ENCODE results near the gene PRKG1.

Gene PRKG1

GRCh38 chr10:52098130-52098529 lies 1023.8 kb downstream of the PRKG1 start:
- no peaks in the 10 kb centered on the region for H3K36me3 ChIP-seq
- H3K27ac ChIP-seq: no peak overlapping the region
- no peaks in the 10 kb centered on the region for H3K9me3 ChIP-seq (ENCODE audit: severe bottlenecking)
- DNase-seq: no peak
- H3K27me3 ChIP-seq (ENCODE audit: insufficient read depth, low read depth, severe bottlenecking): no peaks in the 10 kb centered on the region
- H3K4me3 ChIP-seq (ENCODE audit: low read depth, low read length): no peak overlapping the region
- no peak for TF ChIP-seq CTCF (IDR thresholded peaks at IDR 0.05; ENCODE audit: low read depth, low read length)

- no peaks in the 10 kb centered on the region for H3K9me3 ChIP-seq (ENCODE audit: severe bottlenecking)
- DNase-seq: no peak
- H3K36me3 ChIP-seq: no peaks in the 10 kb centered on the region
- H3K4me3 ChIP-seq (ENCODE audit: low read depth, low read length): no peak overlapping the region
- no peak overlapping the region for H3K27ac ChIP-seq
- no peaks in the 10 kb centered on the region for H3K27me3 ChIP-seq (ENCODE audit: insufficient read depth, low read depth, severe bottlenecking)
- TF ChIP-seq CTCF (IDR thresholded peaks at IDR 0.05; ENCODE audit: low read depth, low read length): no peak
These were observed 1024.8 kb downstream of the PRKG1 start for GRCh38 chr10:52099026-52099600.

GRCh38 chr10:52100011-52100547 lies 1025.8 kb downstream of the PRKG1 start:
- H3K27me3 ChIP-seq (ENCODE audit: insufficient read depth, low read depth, severe bottlenecking): no peaks in the 10 kb centered on the region
- no peak overlapping the region for H3K27ac ChIP-seq
- no peaks in the 10 kb centered on the region for H3K9me3 ChIP-seq (ENCODE audit: severe bottlenecking)
- no peaks in the 10 kb centered on the region for H3K36me3 ChIP-seq
- no peak overlapping the region for H3K4me3 ChIP-seq (ENCODE audit: low read depth, low read length)
- DNase-seq: no peak
- TF ChIP-seq CTCF (IDR thresholded peaks at IDR 0.05; ENCODE audit: low read depth, low read length): no peak

GRCh38 chr10:52105301-52105700 lies 1031.0 kb downstream of the PRKG1 start:
- no peak for TF ChIP-seq CTCF (IDR thresholded peaks at IDR 0.05; ENCODE audit: low read depth, low read length)
- DNase-seq: no peak
- Histone ChIP-seq H3K27me3 (ENCODE audit: insufficient read depth, low read depth, severe bottlenecking) (no peaks in the 10 kb centered on the region), H3K36me3 (no peaks in the 10 kb centered on the region), H3K9me3 (ENCODE audit: severe bottlenecking) (no peaks in the 10 kb centered on the region), H3K27ac (no peak overlapping the region), H3K4me3 (ENCODE audit: low read depth, low read length) (no peak overlapping the region)

- DNase-seq: no peak
- Histone ChIP-seq H3K27ac (no peak overlapping the region), H3K27me3 (ENCODE audit: insufficient read depth, low read depth, severe bottlenecking) (no peaks in the 10 kb centered on the region), H3K36me3 (no peaks in the 10 kb centered on the region), H3K4me3 (ENCODE audit: low read depth, low read length) (no peak overlapping the region), H3K9me3 (ENCODE audit: severe bottlenecking) (no peaks in the 10 kb centered on the region)
- no peak for TF ChIP-seq CTCF (IDR thresholded peaks at IDR 0.05; ENCODE audit: low read depth, low read length)
These were observed 1031.7 kb downstream of the PRKG1 start for GRCh38 chr10:52106011-52106410.

GRCh38 chr10:52106899-52107298 lies 1032.6 kb downstream of the PRKG1 start:
- Histone ChIP-seq H3K36me3 (no peaks in the 10 kb centered on the region), H3K27ac (no peak overlapping the region), H3K27me3 (ENCODE audit: insufficient read depth, low read depth, severe bottlenecking) (no peaks in the 10 kb centered on the region), H3K9me3 (ENCODE audit: severe bottlenecking) (no peaks in the 10 kb centered on the region), H3K4me3 (ENCODE audit: low read depth, low read length) (no peak overlapping the region)
- no peak for DNase-seq
- no peak for TF ChIP-seq CTCF (IDR thresholded peaks at IDR 0.05; ENCODE audit: low read depth, low read length)

All from WERI-Rb-1 (cell line).